Measurements from ENCODE around the gene BANF2.
A peak's percentile ranks its signal among the peaks of the same experiment; 100 is the strongest.

Gene BANF2

GRCh38 chr20:17676378-17676759, 23.4 kb upstream of the BANF2 start:
- TF ChIP-seq CTCF (conservative IDR thresholded peaks at IDR 0.05; ENCODE audit: control insufficient read depth, insufficient read depth, low read depth, low read length): no peak
- no peak for DNase-seq (ENCODE audit: low read depth)
- H3K4me3 ChIP-seq (ENCODE audit: control insufficient read depth, low read depth, low read length): no peak overlapping the region

GRCh38 chr20:17676942-17677341, 22.8 kb upstream of the BANF2 start:
- no peak overlapping the region for H3K4me3 ChIP-seq (ENCODE audit: control insufficient read depth, low read depth, low read length)
- DNase-seq (ENCODE audit: low read depth): peak; percentile 50
- TF ChIP-seq CTCF (conservative IDR thresholded peaks at IDR 0.05; ENCODE audit: control insufficient read depth, insufficient read depth, low read depth, low read length): no peak

- no peak overlapping the region for H3K4me3 ChIP-seq (ENCODE audit: control insufficient read depth, low read depth, low read length)
- no peak for DNase-seq (ENCODE audit: low read depth)
- no peak for TF ChIP-seq CTCF (conservative IDR thresholded peaks at IDR 0.05; ENCODE audit: control insufficient read depth, insufficient read depth, low read depth, low read length)
Observed at GRCh38 chr20:17678295-17678694, 21.5 kb upstream of the BANF2 start.

- TF ChIP-seq CTCF (conservative IDR thresholded peaks at IDR 0.05; ENCODE audit: control insufficient read depth, insufficient read depth, low read depth, low read length): no peak
- no peak for DNase-seq (ENCODE audit: low read depth)
Observed at GRCh38 chr20:17678886-17679285, 20.9 kb upstream of the BANF2 start.

GRCh38 chr20:17679941-17680835, 19.6 kb upstream of the BANF2 start:
- TF ChIP-seq CTCF (conservative IDR thresholded peaks at IDR 0.05; ENCODE audit: control insufficient read depth, insufficient read depth, low read depth, low read length): no peak
- peak; percentile 86 for DNase-seq (ENCODE audit: low read depth)
- H3K4me3 ChIP-seq (ENCODE audit: control insufficient read depth, low read depth, low read length): peak overlapping the region; percentile 76

More at GRCh38 chr20:17678886-17679285, 20.9 kb upstream of the BANF2 start:
- no peak overlapping the region for H3K4me3 ChIP-seq (ENCODE audit: control insufficient read depth, low read depth, low read length)

- TF ChIP-seq CTCF (conservative IDR thresholded peaks at IDR 0.05; ENCODE audit: control insufficient read depth, insufficient read depth, low read depth, low read length): no peak
- H3K4me3 ChIP-seq (ENCODE audit: control insufficient read depth, low read depth, low read length): peak overlapping the region; percentile 76
- DNase-seq (ENCODE audit: low read depth): peak; percentile 64
Observed at GRCh38 chr20:17680836-17681725, 18.7 kb upstream of the BANF2 start.

Measured in fibroblast of mammary gland (primary cell).